NCI-H1105 treated with DMSO at 0.1 percent for 48 hours (cell line): Measurements from ENCODE around the gene GPATCH2L.

Experiments
- DNase-seq: peaks from one replicate; lab custom pipeline; 2025; lab: John Stamatoyannopoulos, UW

Gene GPATCH2L

GRCh38 chr14:76257111-76257803 lies 105.5 kb downstream of the GPATCH2L start:
- DNase-seq, result no peak

GRCh38 chr14:76257842-76258397 lies 106.2 kb downstream of the GPATCH2L start:
- DNase-seq, result no peak

- DNase-seq, result no peak
These were observed 107.5 kb downstream of the GPATCH2L start for GRCh38 chr14:76259029-76259735.

- DNase-seq, result no peak
These were observed 109.0 kb downstream of the GPATCH2L start for GRCh38 chr14:76260749-76261148.

GRCh38 chr14:76261371-76261811 lies 109.7 kb downstream of the GPATCH2L start:
- no peak for DNase-seq

GRCh38 chr14:76262641-76263040 lies 110.9 kb downstream of the GPATCH2L start:
- DNase-seq, result no peak
